H1 (cell line): Measurements from ENCODE around the gene ELMO1. TPM values are rescaled to one million over a fixed set of nuclear protein-coding genes. Genes with fewer than 3 reads are reported as not detected.

Experiments
- CTCF ChIA-PET: fragments of 300-600 bp; sonication (Branson Sonifier 250); formaldehyde crosslinking; loops from one replicate; lab custom pipeline; 2021; ENCODE audit not compliant: partially characterized antibody; lab: Charles Lee
- POLR2A ChIA-PET: fragments of 300-600 bp; sonication (Branson Sonifier 250); formaldehyde crosslinking; loops from one replicate; lab custom pipeline; 2021; ENCODE audit warnings: inconsistent platforms; ENCODE audit not compliant: partially characterized antibody; lab: Charles Lee
- DNase-seq, 2 experiments: peaks; one replicate each; pipeline versions ENCODE4 v3.0.0 to v3.0.0-alpha.2; 2010 to 2022; ENCODE audit warnings: low spot score in 2 of 2, low read depth in 1 of 2, mixed read lengths in 1 of 2
- FAIRE-seq: peaks from 2 replicates; lab custom pipeline; 2011; peaks lifted over from hg19 to GRCh38; lab: Jason Lieb, UNC
- H2AFZ ChIP-seq: 2 replicates; pipeline ENCODE4 v1.8.1; 2012; ENCODE audit warnings: low read length, inconsistent platforms
- H2AK5ac ChIP-seq: 2 replicates; pipeline ENCODE4 v1.6.1; 2013; ENCODE audit warnings: low read depth, low read length
- H2BK120ac ChIP-seq: replicated peaks from 2 replicates; pipeline ENCODE3; 2013; ENCODE audit warnings: low read depth, low read length, inconsistent platforms
- H2BK12ac ChIP-seq: 2 replicates; pipeline ENCODE4 v1.6.1; 2013; ENCODE audit warnings: low read depth, low read length
- H2BK15ac ChIP-seq: 2 replicates; pipeline ENCODE4 v1.6.1; 2013; ENCODE audit warnings: low read length
- H2BK20ac ChIP-seq: 2 replicates; pipeline ENCODE4 v1.6.1; 2013; ENCODE audit warnings: low read length
- H2BK5ac ChIP-seq: 2 replicates; pipeline ENCODE4 v1.6.1; 2013; ENCODE audit warnings: low read depth, low read length
- H3K14ac ChIP-seq: 2 replicates; pipeline ENCODE4 v1.6.1; 2013; ENCODE audit warnings: inconsistent platforms; ENCODE audit not compliant: insufficient read length
- H3K18ac ChIP-seq: 2 replicates; pipeline ENCODE4 v1.6.1; 2013; ENCODE audit warnings: low read length; ENCODE audit errors: extremely low read depth
- H3K23ac ChIP-seq: 2 replicates; pipeline ENCODE4 v1.6.1; 2013; ENCODE audit warnings: inconsistent platforms; ENCODE audit not compliant: insufficient read length
- H3K23me2 ChIP-seq: 2 replicates; pipeline ENCODE4 v1.6.1; 2013; ENCODE audit warnings: low read depth, low read length
- H3K27ac ChIP-seq: 2 replicates; pipeline ENCODE4 v1.6.1; 2011; ENCODE audit warnings: low read depth, low read length, inconsistent platforms
- H3K27me3 ChIP-seq, 4 experiments: replicated peaks in 1 of 4; 1 replicate in 1 of 4; 2 replicates in 3 of 4; pipeline versions ENCODE4 v1.6.1 to v1.8.1; 2011 to 2013; ENCODE audit warnings: low read length in 3 of 4, mild to moderate bottlenecking in 3 of 4, inconsistent platforms in 2 of 4, mixed read lengths in 2 of 4, moderate library complexity in 1 of 4; ENCODE audit not compliant: control insufficient read depth in 3 of 4, insufficient read depth in 3 of 4; ENCODE audit errors: extremely low read depth in 1 of 4
- H3K36me3 ChIP-seq, 4 experiments: 2 replicates each; pipeline versions ENCODE4 v1.6.1 to v1.8.1; 2011 to 2013; ENCODE audit warnings: mild to moderate bottlenecking in 4 of 4, low read length in 3 of 4, moderate library complexity in 2 of 4, control low read depth in 1 of 4, inconsistent platforms in 1 of 4; ENCODE audit not compliant: insufficient read depth in 4 of 4, control insufficient read depth in 2 of 4
- H3K4ac ChIP-seq: replicated peaks from 2 replicates; pipeline ENCODE3; 2013; ENCODE audit warnings: low read length, low read depth, mixed read lengths, inconsistent platforms; ENCODE audit not compliant: insufficient read length
- H3K4me1 ChIP-seq, 4 experiments: replicated peaks in 1 of 4; 1 replicate in 1 of 4; 2 replicates in 3 of 4; pipeline versions ENCODE4 v1.6.1 to v1.8.1; 2011 to 2013; ENCODE audit warnings: low read length in 3 of 4, inconsistent platforms in 2 of 4, mixed read lengths in 1 of 4; ENCODE audit not compliant: insufficient read depth in 4 of 4, control insufficient read depth in 3 of 4
- H3K4me2 ChIP-seq, 2 experiments: 2 replicates each; pipeline versions ENCODE4 v1.6.1 to v1.8.1; 2011 to 2013; ENCODE audit warnings: low read depth in 2 of 2, low read length in 2 of 2, control low read depth in 1 of 2, inconsistent platforms in 1 of 2, mild to moderate bottlenecking in 1 of 2; ENCODE audit not compliant: insufficient read depth in 1 of 2
- H3K4me3 ChIP-seq, 4 experiments: fragments of 200-600, 300-600 bp in 1 of 4; sonication (generic), shearing (Covaris generic), sonication (Bioruptor Twin) in 1 of 4; 2 replicates each; pipeline versions ENCODE4 v1.5.1 to v1.8.1; 2011 to 2016; ENCODE audit warnings: low read length in 4 of 4, low read depth in 3 of 4, control low read depth in 2 of 4, inconsistent platforms in 2 of 4, mild to moderate bottlenecking in 2 of 4, mixed read lengths in 1 of 4, moderate library complexity in 1 of 4; ENCODE audit not compliant: insufficient read depth in 2 of 4; ENCODE audit errors: extremely low read depth in 1 of 4
- H3K56ac ChIP-seq: replicated peaks from 2 replicates; pipeline ENCODE3; 2013; ENCODE audit warnings: low read depth, mild to moderate bottlenecking, mixed read lengths, low read length, inconsistent platforms; ENCODE audit not compliant: insufficient read length
- H3K79me1 ChIP-seq: 2 replicates; pipeline ENCODE4 v1.6.1; 2013; ENCODE audit warnings: low read depth, low read length, control low read depth
- H3K79me2 ChIP-seq, 2 experiments: 2 replicates each; pipeline versions ENCODE4 v1.6.1 to v1.8.1; 2012 to 2013; ENCODE audit warnings: low read length in 2 of 2, mild to moderate bottlenecking in 2 of 2, inconsistent platforms in 1 of 2; ENCODE audit not compliant: insufficient read depth in 2 of 2, control insufficient read depth in 1 of 2
- H3K9ac ChIP-seq, 4 experiments: replicated peaks in 1 of 4; 1 replicate in 1 of 4; 2 replicates in 3 of 4; pipeline versions ENCODE4 v1.6.1 to v1.8.1; 2011 to 2013; ENCODE audit warnings: low read depth in 3 of 4, low read length in 3 of 4, control low read depth in 2 of 4, mild to moderate bottlenecking in 2 of 4, moderate library complexity in 2 of 4, inconsistent platforms in 1 of 4; ENCODE audit errors: extremely low read depth in 1 of 4
- H3K9me3 ChIP-seq, 2 experiments: 2 replicates each; pipeline versions ENCODE4 v1.6.1 to v1.8.1; 2012 to 2013; ENCODE audit warnings: mild to moderate bottlenecking in 2 of 2, moderate library complexity in 2 of 2, control low read depth in 1 of 2, inconsistent platforms in 1 of 2, low read depth in 1 of 2, low read length in 1 of 2, mixed read lengths in 1 of 2; ENCODE audit not compliant: insufficient read depth in 2 of 2
- H4K20me1 ChIP-seq, 2 experiments: replicated peaks in 1 of 2; 2 replicates each; pipeline versions ENCODE3 to v1.8.1; 2011 to 2013; ENCODE audit warnings: inconsistent platforms in 2 of 2, low read length in 2 of 2, mild to moderate bottlenecking in 1 of 2; ENCODE audit not compliant: insufficient read depth in 2 of 2, control insufficient read depth in 1 of 2
- H4K5ac ChIP-seq: 2 replicates; pipeline ENCODE4 v1.6.1; 2013; ENCODE audit warnings: low read length, low read depth, mixed read lengths, inconsistent platforms; ENCODE audit not compliant: insufficient read length
- H4K8ac ChIP-seq: 2 replicates; pipeline ENCODE4 v1.8.0; 2013; ENCODE audit warnings: mild to moderate bottlenecking, moderate library complexity, low read length, inconsistent platforms; ENCODE audit not compliant: insufficient read depth; ENCODE audit errors: extremely low read depth
- H4K91ac ChIP-seq: replicated peaks from 2 replicates; pipeline ENCODE3; 2013; ENCODE audit warnings: low read length, mixed read lengths, inconsistent platforms; ENCODE audit not compliant: insufficient read length
- BRCA1 ChIP-seq: IDR thresholded peaks from 2 replicates; pipeline ENCODE4 v1.6.1; 2012; ENCODE audit warnings: low read depth, low read length, improper control_type of control experiment
- EGR1 ChIP-seq: IDR thresholded peaks from 2 replicates; pipeline ENCODE4 v1.6.1; 2011; ENCODE audit warnings: low read depth, low read length, borderline replicate concordance
- FOSL1 ChIP-seq: IDR thresholded peaks from 2 replicates; pipeline ENCODE4 v1.6.1; 2011; ENCODE audit warnings: mild to moderate bottlenecking, low read depth, low read length, moderate library complexity; ENCODE audit not compliant: insufficient read depth
- GTF2F1 ChIP-seq: IDR thresholded peaks from 2 replicates; pipeline ENCODE4 v1.6.1; 2012; ENCODE audit warnings: low read depth, low read length, improper control_type of control experiment, borderline replicate concordance
- HDAC6 ChIP-seq: IDR thresholded peaks from one replicate; pipeline ENCODE4 v1.7.1; 2012; ENCODE audit warnings: low read depth, mild to moderate bottlenecking, inconsistent platforms, low read length, moderate library complexity
- KDM4A ChIP-seq: IDR thresholded peaks from one replicate; pipeline ENCODE4 v1.7.1; 2012; ENCODE audit warnings: low read depth, mild to moderate bottlenecking, moderate library complexity, low read length, inconsistent platforms; ENCODE audit not compliant: severe bottlenecking
- NRF1 ChIP-seq: IDR thresholded peaks from 2 replicates; pipeline ENCODE4 v1.6.1; 2011; ENCODE audit warnings: mild to moderate bottlenecking, low read depth, low read length, improper control_type of control experiment
- POLR2AphosphoS5 ChIP-seq: IDR thresholded peaks from 2 replicates; pipeline ENCODE4 v1.6.1; 2011; ENCODE audit warnings: low read depth, low read length
- RAD21 ChIP-seq, 2 experiments: IDR thresholded peaks in 1 of 2; conservative IDR thresholded peaks in 1 of 2; 2 replicates each; pipeline ENCODE4 v1.6.1; 2011; ENCODE audit warnings: low read depth in 2 of 2, low read length in 2 of 2, improper control_type of control experiment in 1 of 2, inconsistent platforms in 1 of 2, mild to moderate bottlenecking in 1 of 2, moderate library complexity in 1 of 2
- SUZ12 ChIP-seq: fragments of 200-600 bp; sonication (generic); IDR thresholded peaks from 2 replicates; pipeline ENCODE4 v1.6.1; 2012; ENCODE audit warnings: mild to moderate bottlenecking, inconsistent platforms, low read length, moderate library complexity, mixed read lengths
- TBP ChIP-seq: IDR thresholded peaks from 2 replicates; pipeline ENCODE4 v1.6.1; 2011; ENCODE audit warnings: low read depth, low read length, improper control_type of control experiment
- ZNF274 ChIP-seq: IDR thresholded peaks from 2 replicates; pipeline ENCODE4 v1.7.0; 2012; ENCODE audit warnings: low read length, borderline replicate concordance; ENCODE audit errors: extremely low read depth
- WGBS, 2 experiments: shearing (Covaris generic) in 1 of 2; methylation state at CpG; one replicate each; pipeline versions ENCODE4 v1.1.6 to v1.1.7; 2013 to 2015; ENCODE audit warnings: low lambda C conversion rate in 2 of 2, mixed read lengths in 2 of 2, inconsistent platforms in 1 of 2, low coverage in 1 of 2, missing lambda C conversion rate in 1 of 2; ENCODE audit not compliant: insufficient replicate concordance in 2 of 2, insufficient coverage in 1 of 2, insufficient read length in 1 of 2; ENCODE audit errors: extremely low coverage in 1 of 2, missing lambda C conversion rate in 1 of 2; 5-methylcytosine and 5-hydroxymethylcytosine counted together
- polyA plus RNA-seq, 7 experiments: library from polyadenylated mRNA; depleted of rRNA in 3 of 7; stranded (reverse) in 5 of 7; unstranded in 2 of 7; fragments of >200 nt in 5 of 7; fragments of 200-250 nt in 2 of 7; gene quantifications; 1 replicate in 5 of 7; 2 replicates in 1 of 7; 4 replicates in 1 of 7; pipeline versions ENCODE4 v1.2.1 to v1.2.3, GENCODE V29; 2011 to 2013; ENCODE audit warnings: missing spikeins in 2 of 7, mixed read lengths in 2 of 7
- total RNA-seq: library from RNA; stranded (reverse); fragmentation: NEBNext Ultra II Directional; extraction: Animal tissue kit (Norgen Biotek cat#: 25700); gene quantifications from 2 replicates; pipeline ENCODE4 v1.2.1, GENCODE V29; 2021
- TF ChIP-seq, protein P1 (sequence below): IDR thresholded peaks from 2 replicates; pipeline ENCODE4 v1.6.1; 2012; ENCODE audit warnings: low read length, inconsistent platforms

The ELMO1 gene
- total and polyA plus RNA-seq, 2 of the 8 experiments (the other 6 are each of a cell fraction or from before 2014, with no cell fraction given) = 18.4 to 21.0 TPM

DNA sequence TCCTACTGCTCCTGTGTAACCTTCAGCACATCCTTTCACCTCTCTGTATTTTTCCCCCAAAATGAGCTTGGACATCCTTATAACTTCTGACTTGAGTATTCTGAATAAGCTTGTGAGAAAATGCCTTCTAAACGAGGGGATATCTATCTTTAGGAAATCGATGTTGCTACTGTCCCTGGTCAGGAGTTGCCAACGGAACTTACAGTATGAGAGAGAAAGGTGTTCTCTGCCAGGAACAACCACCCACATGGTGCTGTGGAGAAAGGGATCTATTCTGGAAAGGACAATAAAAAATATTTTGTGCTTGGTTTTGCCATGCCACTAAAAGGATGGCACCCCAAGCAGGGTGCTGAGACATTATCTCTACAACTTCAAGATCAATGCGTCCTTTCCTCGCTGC lies 537.8 kb downstream of the ELMO1 start:
- H2BK5ac ChIP-seq = no peak overlapping the region
- H3K4me3 ChIP-seq = no peak overlapping the region
- no peaks in the 10 kb centered on the region for H3K9me3 ChIP-seq
- H4K91ac ChIP-seq = no peak overlapping the region
- no peak overlapping the region for H3K56ac ChIP-seq
- H4K5ac ChIP-seq = no peak overlapping the region
- H2BK12ac ChIP-seq = no peak overlapping the region
- H3K9ac ChIP-seq = no peak overlapping the region
- ChIA-PET CTCF (interaction anchor here (0.8 to 2.5 kb wide), 3 partner anchors 13 to 289 kb away, joined by 3 to 11 read pairs (median 6); no protein-coding TSS in a partner anchor), POLR2A (no interaction called here)
- H2BK15ac ChIP-seq = no peak overlapping the region
- no peak overlapping the region for H3K23ac ChIP-seq
- DNase-seq = no peak
- no peak overlapping the region for H2BK120ac ChIP-seq
- no peaks in the 10 kb centered on the region for H3K4me1 ChIP-seq
- no peak overlapping the region for H2AFZ ChIP-seq
- H3K79me1 ChIP-seq = no peaks in the 10 kb centered on the region
- no peak overlapping the region for H4K8ac ChIP-seq
- WGBS, 2 experiments = 93% methylated on average over 5 of the region's 5 CpGs; no CpG with 5 or more reads in 1 of the 2 experiments
- no peaks in the 10 kb centered on the region for H3K79me2 ChIP-seq
- no peak overlapping the region for H2AK5ac ChIP-seq
- no peaks in the 10 kb centered on the region for H4K20me1 ChIP-seq
- H3K18ac ChIP-seq = no peak overlapping the region
- no peaks in the 10 kb centered on the region for H3K23me2 ChIP-seq
- no peak overlapping the region for H3K27ac ChIP-seq
- H3K14ac ChIP-seq = no peak overlapping the region
- no peak overlapping the region for H2BK20ac ChIP-seq
- H3K4me2 ChIP-seq = no peak overlapping the region
- H3K27me3 ChIP-seq = no peaks in the 10 kb centered on the region
- H3K4ac ChIP-seq = no peak overlapping the region
- no peaks in the 10 kb centered on the region for H3K36me3 ChIP-seq
- no peak for FAIRE-seq
- TF ChIP-seq FOSL1 = no peak
- TF ChIP-seq GTF2F1 = no peak
- TF ChIP-seq POLR2AphosphoS5 = no peak
- no peak for TF ChIP-seq TBP
- TF ChIP-seq RAD21 (IDR thresholded peaks at IDR 0.05 in 1 of 2, conservative IDR thresholded peaks at IDR 0.05 in 1 of 2; ENCODE audit: low read depth in 2 of 2, low read length in 2 of 2) = no peak
- no peak for TF ChIP-seq SUZ12
- TF ChIP-seq NRF1 = no peak
- TF ChIP-seq ZNF274 = no peak
- TF ChIP-seq KDM4A = no peak
- TF ChIP-seq, protein P1, sequence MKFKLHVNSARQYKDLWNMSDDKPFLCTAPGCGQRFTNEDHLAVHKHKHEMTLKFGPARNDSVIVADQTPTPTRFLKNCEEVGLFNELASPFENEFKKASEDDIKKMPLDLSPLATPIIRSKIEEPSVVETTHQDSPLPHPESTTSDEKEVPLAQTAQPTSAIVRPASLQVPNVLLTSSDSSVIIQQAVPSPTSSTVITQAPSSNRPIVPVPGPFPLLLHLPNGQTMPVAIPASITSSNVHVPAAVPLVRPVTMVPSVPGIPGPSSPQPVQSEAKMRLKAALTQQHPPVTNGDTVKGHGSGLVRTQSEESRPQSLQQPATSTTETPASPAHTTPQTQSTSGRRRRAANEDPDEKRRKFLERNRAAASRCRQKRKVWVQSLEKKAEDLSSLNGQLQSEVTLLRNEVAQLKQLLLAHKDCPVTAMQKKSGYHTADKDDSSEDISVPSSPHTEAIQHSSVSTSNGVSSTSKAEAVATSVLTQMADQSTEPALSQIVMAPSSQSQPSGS = no peak
- TF ChIP-seq EGR1 = no peak
- no peak for TF ChIP-seq HDAC6
- no peak for TF ChIP-seq BRCA1
